Endothelial cell of umbilical vein (primary cell): ENCODE measurements around the gene UBQLNL.

Experiments
- CTCF ChIP-seq, 2 donors: IDR thresholded peaks; 1 replicate in 1 of 2; 2 replicates in 1 of 2; pipeline ENCODE4 v1.5.1; 2011; ENCODE audit warnings: low read length in 2 of 2, mild to moderate bottlenecking in 2 of 2, moderate library complexity in 2 of 2, control low read depth in 1 of 2, inconsistent platforms in 1 of 2, low read depth in 1 of 2; ENCODE audit not compliant: insufficient read depth in 1 of 2; ENCODE audit errors: extremely low read depth in 1 of 2
- EZH2 ChIP-seq: IDR thresholded peaks from 2 replicates; pipeline ENCODE4 v1.6.1; 2012; ENCODE audit warnings: borderline replicate concordance, low read depth, mild to moderate bottlenecking, moderate library complexity, low read length, inconsistent platforms; ENCODE audit not compliant: severe bottlenecking
- FOS ChIP-seq: IDR thresholded peaks from 2 replicates; pipeline ENCODE4 v1.6.1; 2011; ENCODE audit warnings: mild to moderate bottlenecking, low read length, moderate library complexity, borderline replicate concordance; ENCODE audit not compliant: insufficient read depth
- JUN ChIP-seq: IDR thresholded peaks from 2 replicates; pipeline ENCODE4 v1.6.1; 2011; ENCODE audit warnings: borderline replicate concordance, low read depth; ENCODE audit not compliant: insufficient read length, insufficient read depth
- MAX ChIP-seq: IDR thresholded peaks from 2 replicates; pipeline ENCODE4 v1.6.1; 2011; ENCODE audit not compliant: insufficient read depth, insufficient read length
- MYC ChIP-seq: IDR thresholded peaks from one replicate; pipeline ENCODE4 v1.6.1; 2011; ENCODE audit warnings: mild to moderate bottlenecking, low read depth, low read length
- POLR2A ChIP-seq: IDR thresholded peaks from 2 replicates; pipeline ENCODE4 v1.6.1; 2012; ENCODE audit warnings: low read depth, mild to moderate bottlenecking, control low read depth, low read length
- POLR2AphosphoS5 ChIP-seq: IDR thresholded peaks from 2 replicates; pipeline ENCODE4 v1.6.1; 2012; ENCODE audit warnings: low read depth, mild to moderate bottlenecking, control low read depth, low read length, moderate library complexity; ENCODE audit not compliant: insufficient read depth

GRCh38 chr11:5521540-5521939 is 5.0 kb upstream of the UBQLNL start:
- TF ChIP-seq CTCF (IDR thresholded peaks at IDR 0.05; ENCODE audit: extremely low read depth in 1 of 2, insufficient read depth in 1 of 2, low read depth in 1 of 2, low read length in 2 of 2) (no peak), EZH2 (no peak), JUN (no peak), POLR2A (no peak), MAX (no peak), MYC (no peak), POLR2AphosphoS5 (no peak), FOS (no peak)
